BJ (cell line): ENCODE measurements around the gene CFAP46. TPM values are rescaled to one million over a fixed set of nuclear protein-coding genes. Genes with fewer than 3 reads are reported as not detected.

ENCODE experiments used
- CTCF ChIA-PET: fragments of 350-600 bp; formaldehyde crosslinking; extraction: SDS; loops from one replicate; lab custom pipeline; 2021; ENCODE audit warnings: antibody characterized with exemption, inconsistent platforms; lab: Yijun Ruan, JAX
- POLR2A ChIA-PET: fragments of 300-600 bp; sonication (Branson Sonifier 250); formaldehyde crosslinking; extraction: SDS; loops from one replicate; lab custom pipeline; 2021; ENCODE audit warnings: antibody characterized with exemption; lab: Charles Lee
- DNase-seq: peaks from one replicate; pipeline ENCODE4 v3.0.0-alpha.2; 2011; ENCODE audit warnings: low read depth
- H3K27me3 ChIP-seq: 2 replicates; pipeline ENCODE4 v1.6.0; 2011; ENCODE audit warnings: low read length; ENCODE audit not compliant: control insufficient read depth, insufficient read depth
- H3K36me3 ChIP-seq: 2 replicates; pipeline ENCODE4 v1.5.1; 2011; ENCODE audit warnings: low read length; ENCODE audit not compliant: control insufficient read depth, insufficient read depth
- H3K4me3 ChIP-seq: 2 replicates; pipeline ENCODE4 v1.5.1; 2011; ENCODE audit warnings: low read depth, mild to moderate bottlenecking, control low read depth, low read length
- polyA plus RNA-seq: library from polyadenylated mRNA; depleted of rRNA; stranded (reverse); fragments of >200 nt; gene quantifications from 2 replicates; pipeline ENCODE4 v1.2.3, GENCODE V29; 2011
- TF ChIP-seq, protein P1 (sequence below): IDR thresholded peaks from 2 replicates; pipeline ENCODE4 v1.5.1; 2011; ENCODE audit warnings: low read depth, mild to moderate bottlenecking, control low read depth, inconsistent platforms, low read length, moderate library complexity; ENCODE audit not compliant: insufficient read depth

Gene CFAP46
- polyA plus RNA-seq, 1 experiment, result 1.8 TPM

DNA sequence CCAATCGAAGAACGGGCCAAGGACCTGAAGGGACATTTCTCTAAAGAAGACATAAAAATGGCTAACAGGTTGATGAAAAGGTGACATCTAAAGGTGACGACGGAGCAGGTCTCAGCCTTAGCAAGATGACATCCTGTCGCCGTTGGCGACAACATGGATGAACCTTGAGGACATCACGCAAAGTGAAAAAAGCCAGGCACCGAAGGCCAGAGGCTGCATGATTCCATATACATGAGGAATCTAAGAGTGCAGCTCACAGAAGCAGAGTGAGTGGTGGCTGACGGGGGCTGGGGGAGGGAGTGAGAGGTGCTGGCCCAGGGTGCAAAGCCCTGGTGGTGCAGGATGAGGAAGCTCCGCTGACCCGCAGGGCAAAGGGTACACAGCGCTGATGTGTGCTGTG, 122.3 kb downstream of the CFAP46 start:
- H3K36me3 ChIP-seq, result no peaks in the 10 kb centered on the region
- no peaks in the 10 kb centered on the region for H3K27me3 ChIP-seq
- TF ChIP-seq, protein P1, sequence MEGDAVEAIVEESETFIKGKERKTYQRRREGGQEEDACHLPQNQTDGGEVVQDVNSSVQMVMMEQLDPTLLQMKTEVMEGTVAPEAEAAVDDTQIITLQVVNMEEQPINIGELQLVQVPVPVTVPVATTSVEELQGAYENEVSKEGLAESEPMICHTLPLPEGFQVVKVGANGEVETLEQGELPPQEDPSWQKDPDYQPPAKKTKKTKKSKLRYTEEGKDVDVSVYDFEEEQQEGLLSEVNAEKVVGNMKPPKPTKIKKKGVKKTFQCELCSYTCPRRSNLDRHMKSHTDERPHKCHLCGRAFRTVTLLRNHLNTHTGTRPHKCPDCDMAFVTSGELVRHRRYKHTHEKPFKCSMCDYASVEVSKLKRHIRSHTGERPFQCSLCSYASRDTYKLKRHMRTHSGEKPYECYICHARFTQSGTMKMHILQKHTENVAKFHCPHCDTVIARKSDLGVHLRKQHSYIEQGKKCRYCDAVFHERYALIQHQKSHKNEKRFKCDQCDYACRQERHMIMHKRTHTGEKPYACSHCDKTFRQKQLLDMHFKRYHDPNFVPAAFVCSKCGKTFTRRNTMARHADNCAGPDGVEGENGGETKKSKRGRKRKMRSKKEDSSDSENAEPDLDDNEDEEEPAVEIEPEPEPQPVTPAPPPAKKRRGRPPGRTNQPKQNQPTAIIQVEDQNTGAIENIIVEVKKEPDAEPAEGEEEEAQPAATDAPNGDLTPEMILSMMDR, result no peak
- ChIA-PET CTCF (no interaction called here), POLR2A (no interaction called here)
- no peak overlapping the region for H3K4me3 ChIP-seq
- no peak for DNase-seq

DNA sequence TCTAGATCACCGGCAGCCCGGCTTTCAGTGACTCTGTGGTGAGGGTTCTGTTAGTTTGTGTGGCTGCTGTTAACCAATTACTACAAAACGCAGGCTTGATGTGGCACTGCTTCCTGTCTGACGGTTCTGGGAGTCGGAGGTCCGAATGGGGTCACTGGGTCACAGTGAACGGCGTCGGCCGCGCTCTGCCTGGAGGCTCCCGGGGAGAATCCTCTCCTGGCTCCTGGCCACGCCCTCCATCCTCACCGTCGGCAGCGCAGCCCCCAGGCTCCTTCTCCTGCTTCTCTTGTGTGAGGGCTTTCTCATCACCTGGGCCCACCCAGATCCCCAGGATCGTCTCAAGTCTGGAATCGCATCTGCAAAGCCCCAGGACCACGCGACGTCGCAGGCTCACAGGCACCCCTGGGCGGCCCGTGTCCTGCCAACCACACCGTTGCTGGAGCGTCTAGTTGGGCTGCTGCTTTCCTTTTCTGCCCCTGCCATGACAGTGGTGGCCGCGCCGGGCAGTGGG, 124.6 kb downstream of the CFAP46 start:
- POLR2A ChIA-PET, result no interaction called here
- Histone ChIP-seq H3K27me3 (no peaks in the 10 kb centered on the region), H3K36me3 (no peaks in the 10 kb centered on the region), H3K4me3 (no peak overlapping the region)
- DNase-seq, result no peak
- TF ChIP-seq, protein P1, result no peak
- CTCF ChIA-PET, result no interaction called here

DNA sequence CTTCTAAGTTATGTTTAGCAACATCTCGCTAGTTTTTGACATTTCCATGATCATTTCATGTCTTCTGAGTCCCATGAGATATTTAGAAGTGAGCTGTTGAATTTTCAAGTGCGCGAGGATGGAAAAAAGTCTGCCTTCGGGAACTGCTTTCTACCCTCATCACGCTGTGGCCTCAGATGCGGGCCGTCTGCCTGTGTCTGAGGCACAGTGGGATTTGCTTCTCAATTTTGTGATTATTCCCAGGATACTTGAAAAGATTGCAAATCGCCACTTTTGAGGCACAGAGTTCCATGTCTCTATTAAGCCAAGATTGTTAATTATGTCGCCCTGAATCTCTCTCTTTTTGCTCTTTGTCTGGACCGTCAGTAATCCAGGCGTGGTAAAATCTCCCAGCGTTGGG, 125.7 kb downstream of the CFAP46 start:
- ChIA-PET CTCF (no interaction called here), POLR2A (no interaction called here)
- Histone ChIP-seq H3K36me3 (no peaks in the 10 kb centered on the region), H3K27me3 (no peaks in the 10 kb centered on the region), H3K4me3 (no peak overlapping the region)
- no peak for DNase-seq
- TF ChIP-seq, protein P1, result no peak

DNA sequence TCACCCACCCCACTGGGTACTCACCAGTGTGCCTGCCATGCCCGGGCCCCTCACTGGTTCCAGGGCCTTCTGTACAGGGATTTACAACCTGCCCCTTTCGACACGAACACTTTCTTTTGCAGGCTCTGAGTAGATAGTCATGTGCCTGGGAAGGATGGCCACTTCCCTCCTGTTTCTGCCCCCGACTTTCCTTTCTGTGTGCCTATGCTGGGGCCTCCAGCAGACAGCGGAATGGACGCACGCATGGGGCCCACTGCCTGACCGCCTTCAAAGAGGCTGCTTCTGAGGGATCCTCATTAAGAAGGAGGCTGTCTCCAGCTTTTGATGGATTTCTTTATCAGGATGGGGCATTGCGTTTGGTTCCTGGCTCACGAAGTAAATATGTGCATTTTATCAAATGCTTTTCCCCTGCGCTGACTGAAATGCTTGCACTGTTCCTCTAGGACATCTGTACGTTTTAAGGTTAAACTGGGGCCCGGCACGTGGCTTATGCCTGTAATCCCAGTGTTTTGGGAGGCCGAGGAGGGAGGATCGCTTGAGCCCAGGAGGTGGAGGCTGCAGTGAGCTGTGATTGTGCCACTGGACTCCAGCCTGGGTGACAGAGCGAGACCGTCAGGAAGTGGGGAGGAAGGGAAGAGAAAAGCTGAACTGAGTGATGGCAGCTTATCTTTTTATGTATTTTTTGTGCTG, 127.1 kb downstream of the CFAP46 start:
- Histone ChIP-seq H3K27me3 (no peaks in the 10 kb centered on the region), H3K36me3 (no peaks in the 10 kb centered on the region), H3K4me3 (no peak overlapping the region)
- no peak for DNase-seq
- POLR2A ChIA-PET, result no interaction called here
- TF ChIP-seq, protein P1, result no peak
- CTCF ChIA-PET, result no interaction called here

DNA sequence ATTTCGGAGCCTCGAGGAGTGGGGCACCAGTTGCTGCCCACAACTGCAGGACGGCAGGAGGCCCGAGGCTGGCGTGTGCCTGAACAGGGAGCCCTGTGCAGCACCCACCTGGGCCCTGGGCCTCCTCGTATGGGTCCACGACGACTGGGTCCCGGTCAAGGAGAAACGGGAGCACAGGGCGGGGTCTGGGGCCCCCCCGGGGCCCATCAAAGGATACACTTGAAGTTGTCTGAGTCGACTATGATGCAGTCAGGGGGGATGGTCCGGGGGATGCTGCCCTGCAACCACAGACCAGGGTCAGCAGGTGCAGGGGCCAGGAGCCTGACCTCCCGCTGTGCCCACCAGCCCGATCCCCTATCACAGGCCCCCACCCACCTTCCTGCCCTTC, 127.9 kb downstream of the CFAP46 start:
- H3K4me3 ChIP-seq, result no peak overlapping the region
- ChIA-PET CTCF (no interaction called here), POLR2A (no interaction called here)
- TF ChIP-seq, protein P1, result no peak
- no peaks in the 10 kb centered on the region for H3K27me3 ChIP-seq
- DNase-seq, result no peak
- H3K36me3 ChIP-seq, result no peaks in the 10 kb centered on the region
